ENCODE data around the gene MAP3K15.
A peak's percentile ranks its signal among the peaks of the same experiment; 100 is the strongest.

MAP3K15 gene, protein sequence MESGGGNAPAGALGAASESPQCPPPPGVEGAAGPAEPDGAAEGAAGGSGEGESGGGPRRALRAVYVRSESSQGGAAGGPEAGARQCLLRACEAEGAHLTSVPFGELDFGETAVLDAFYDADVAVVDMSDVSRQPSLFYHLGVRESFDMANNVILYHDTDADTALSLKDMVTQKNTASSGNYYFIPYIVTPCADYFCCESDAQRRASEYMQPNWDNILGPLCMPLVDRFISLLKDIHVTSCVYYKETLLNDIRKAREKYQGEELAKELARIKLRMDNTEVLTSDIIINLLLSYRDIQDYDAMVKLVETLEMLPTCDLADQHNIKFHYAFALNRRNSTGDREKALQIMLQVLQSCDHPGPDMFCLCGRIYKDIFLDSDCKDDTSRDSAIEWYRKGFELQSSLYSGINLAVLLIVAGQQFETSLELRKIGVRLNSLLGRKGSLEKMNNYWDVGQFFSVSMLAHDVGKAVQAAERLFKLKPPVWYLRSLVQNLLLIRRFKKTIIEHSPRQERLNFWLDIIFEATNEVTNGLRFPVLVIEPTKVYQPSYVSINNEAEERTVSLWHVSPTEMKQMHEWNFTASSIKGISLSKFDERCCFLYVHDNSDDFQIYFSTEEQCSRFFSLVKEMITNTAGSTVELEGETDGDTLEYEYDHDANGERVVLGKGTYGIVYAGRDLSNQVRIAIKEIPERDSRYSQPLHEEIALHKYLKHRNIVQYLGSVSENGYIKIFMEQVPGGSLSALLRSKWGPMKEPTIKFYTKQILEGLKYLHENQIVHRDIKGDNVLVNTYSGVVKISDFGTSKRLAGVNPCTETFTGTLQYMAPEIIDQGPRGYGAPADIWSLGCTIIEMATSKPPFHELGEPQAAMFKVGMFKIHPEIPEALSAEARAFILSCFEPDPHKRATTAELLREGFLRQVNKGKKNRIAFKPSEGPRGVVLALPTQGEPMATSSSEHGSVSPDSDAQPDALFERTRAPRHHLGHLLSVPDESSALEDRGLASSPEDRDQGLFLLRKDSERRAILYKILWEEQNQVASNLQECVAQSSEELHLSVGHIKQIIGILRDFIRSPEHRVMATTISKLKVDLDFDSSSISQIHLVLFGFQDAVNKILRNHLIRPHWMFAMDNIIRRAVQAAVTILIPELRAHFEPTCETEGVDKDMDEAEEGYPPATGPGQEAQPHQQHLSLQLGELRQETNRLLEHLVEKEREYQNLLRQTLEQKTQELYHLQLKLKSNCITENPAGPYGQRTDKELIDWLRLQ (N-terminal part only)
- 0 to 0.09 reads per million in 2 experiments for total RNA-seq

DNA sequence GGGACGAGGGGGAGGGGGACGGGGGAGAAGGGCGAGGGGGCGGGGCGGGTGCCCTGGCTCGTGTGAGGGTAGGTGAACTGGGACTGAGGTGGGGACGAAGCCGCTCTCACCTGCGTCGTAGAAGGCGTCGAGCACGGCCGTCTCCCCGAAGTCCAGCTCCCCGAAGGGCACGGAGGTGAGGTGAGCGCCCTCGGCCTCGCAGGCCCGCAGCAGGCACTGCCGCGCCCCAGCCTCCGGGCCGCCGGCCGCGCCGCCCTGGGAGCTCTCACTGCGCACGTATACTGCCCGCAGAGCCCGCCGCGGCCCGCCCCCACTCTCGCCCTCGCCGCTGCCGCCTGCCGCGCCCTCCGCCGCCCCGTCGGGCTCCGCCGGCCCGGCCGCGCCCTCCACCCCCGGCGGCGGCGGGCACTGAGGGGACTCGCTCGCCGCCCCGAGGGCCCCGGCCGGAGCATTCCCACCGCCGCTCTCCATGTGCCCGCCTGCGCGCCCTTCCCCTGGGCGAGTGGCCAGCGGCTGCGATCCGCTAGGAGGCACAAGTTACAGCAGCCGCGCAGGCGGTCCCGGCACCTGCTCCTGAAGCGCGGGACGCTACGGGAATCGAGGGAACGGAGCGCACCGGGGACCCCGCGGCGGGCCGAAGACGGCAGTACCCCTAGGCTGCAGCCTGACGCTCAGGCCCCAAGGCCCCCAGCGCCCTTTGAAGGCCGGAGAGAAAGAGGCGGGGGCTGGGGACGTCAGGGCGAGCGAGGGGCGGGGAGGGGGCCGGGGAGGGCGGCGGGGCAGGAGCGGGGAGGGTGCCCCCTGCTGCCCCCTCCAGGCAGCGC, at the start of gene MAP3K15:
Gene MAP3K15 (minus strand): TSS at position 718 of the 824 bp plus-strand sequence. CDS start 247 bp downstream, at position 471.
- DNase-seq (ENCODE audit: low read depth), result peak; percentile 5

DNA sequence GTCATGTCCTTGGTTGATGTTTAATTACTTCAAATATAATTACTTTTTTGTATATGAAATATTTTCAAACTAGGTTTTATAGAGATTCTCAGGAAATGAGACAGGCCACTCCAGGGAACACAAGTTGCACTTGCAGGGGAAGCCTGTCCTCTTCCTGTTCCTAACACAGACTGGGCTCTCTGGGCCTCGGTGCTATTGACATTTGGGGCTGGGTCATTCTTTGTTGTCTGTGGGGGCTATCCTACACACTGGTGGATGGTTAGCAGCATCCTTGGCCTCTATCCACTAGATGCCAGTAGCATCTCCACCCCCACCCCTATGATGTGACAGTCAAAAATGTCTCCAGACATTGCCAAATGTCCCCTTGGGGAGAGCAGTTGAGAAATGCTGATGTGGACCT, 49.3 kb upstream of the MAP3K15 start:
- DNase-seq (ENCODE audit: low read depth), result no peak

DNA sequence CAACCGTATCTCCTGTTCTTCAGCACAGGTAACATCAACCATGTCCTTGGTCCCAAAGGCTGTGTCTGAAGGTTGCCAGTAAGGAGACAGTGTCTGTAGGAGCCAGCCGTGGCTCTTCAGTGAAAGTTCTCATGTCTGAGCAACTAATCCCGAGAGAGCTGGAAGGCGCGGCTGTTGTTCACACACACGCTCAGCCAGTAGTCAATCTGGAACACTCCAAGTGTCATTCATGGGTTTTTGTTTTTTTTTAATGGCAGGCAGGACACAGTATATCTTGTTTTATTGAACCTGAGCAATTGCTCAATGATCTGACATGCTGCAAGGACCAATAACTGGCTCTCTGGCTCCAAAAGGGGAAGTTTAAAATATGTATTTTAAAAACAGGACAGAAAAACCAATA, 48.4 kb upstream of the MAP3K15 start:
- no peak for DNase-seq (ENCODE audit: low read depth)

DNA sequence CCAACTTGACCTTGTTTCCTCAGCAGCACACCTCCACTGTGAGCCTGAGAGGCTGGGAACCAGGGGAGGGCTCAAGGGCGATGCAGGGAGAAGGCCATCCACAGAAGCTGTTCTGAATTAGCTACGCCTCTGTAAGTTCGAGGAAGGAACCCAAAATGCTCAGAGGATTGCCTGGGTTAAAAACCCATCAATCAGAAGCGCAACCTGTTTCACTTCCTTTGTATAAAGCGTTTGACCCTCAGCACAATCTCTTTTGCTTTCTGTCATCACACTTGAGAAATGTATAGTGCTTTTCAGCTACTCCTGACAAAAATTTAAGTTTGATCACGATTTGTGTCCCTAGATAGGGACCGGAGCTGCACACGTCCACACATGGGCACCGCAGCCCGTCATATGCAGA, 48.0 kb upstream of the MAP3K15 start:
- DNase-seq (ENCODE audit: low read depth), result no peak

DNA sequence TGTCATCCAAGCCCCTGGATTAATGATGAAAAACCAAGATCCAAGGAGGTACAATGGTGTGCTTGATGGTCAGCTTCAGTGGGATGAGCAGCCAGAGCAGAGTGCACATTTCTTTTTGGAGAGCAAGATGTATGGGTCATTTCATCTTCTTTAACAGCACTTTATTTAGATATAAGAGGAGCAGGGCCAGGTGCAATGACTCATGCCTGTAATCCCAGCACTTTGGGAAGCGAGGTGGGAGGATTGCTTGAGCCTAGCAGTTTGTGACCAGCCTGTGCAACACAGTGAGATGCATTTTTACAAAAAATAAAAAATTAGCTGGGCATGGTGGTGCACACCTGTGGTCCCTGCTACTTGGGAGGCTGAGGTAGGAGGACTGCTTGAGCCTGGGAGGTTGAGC, 45.3 kb upstream of the MAP3K15 start:
- DNase-seq (ENCODE audit: low read depth), result no peak

DNA sequence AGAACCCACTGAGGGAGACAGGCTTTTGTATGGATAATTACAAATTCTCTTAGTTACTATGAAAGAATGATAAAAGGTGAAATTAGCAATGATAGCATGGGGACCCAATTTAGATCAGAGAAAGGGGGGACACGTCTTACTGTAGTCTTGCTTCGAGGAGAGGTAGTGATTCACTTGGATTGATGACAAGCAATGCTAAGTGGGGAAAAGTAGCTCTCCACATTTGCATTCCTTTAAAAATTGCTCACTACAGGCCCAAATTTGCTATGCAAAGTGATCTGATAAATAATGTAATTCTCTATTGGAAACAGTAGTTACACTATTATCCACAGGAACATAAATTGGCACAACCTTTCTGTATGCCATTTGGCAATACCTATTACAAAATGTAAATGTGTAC, 42.5 kb upstream of the MAP3K15 start:
- no peak for DNase-seq (ENCODE audit: low read depth)

GRCh38 chrX:19556202-19556601, 40.9 kb upstream of the MAP3K15 start:
- no peak for DNase-seq (ENCODE audit: low read depth)

GRCh38 chrX:19555683-19556082, 40.4 kb upstream of the MAP3K15 start:
- DNase-seq (ENCODE audit: low read depth), result no peak

DNA sequence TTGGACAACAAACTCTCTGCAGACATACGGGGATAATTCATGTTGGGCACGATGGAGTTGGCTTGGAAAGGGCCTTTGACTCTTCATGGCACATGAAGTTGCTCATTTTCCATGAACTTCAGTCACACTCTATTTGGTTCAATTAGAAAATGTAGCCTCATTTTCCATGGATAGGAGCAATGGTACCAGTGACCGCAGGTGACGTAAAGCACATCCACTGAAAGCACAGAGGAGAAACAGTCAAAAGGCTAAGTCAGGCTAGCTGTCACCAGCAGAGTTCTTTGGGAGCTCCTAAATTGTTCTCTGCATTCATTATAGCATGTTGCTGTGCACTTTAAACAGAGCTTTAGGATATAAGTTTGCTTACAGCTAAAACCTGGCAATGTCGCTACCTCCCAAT, 39.9 kb upstream of the MAP3K15 start:
- DNase-seq (ENCODE audit: low read depth), result no peak

GRCh38 chrX:19554786-19555185, 39.5 kb upstream of the MAP3K15 start:
- DNase-seq (ENCODE audit: low read depth), result no peak

DNA sequence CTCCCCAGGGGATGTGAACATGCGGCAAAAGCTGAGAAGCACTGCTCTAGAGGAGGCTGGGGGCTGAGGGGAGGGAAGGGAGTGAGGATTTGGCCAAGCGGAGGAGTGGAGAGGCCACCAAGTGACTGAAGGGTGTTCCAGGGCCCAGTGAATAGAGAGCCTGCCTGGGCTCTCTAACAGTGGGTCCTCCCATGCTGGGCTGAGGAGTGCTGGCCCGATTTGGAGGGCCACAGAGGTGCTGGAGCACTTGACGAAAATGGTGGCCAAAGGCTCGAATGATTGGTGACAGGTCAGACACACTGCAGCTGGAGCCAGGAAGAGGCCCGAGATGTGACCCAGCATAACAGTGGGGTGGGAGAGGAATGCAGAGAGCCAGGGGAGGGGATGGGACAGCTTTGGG, 37.5 kb upstream of the MAP3K15 start:
- no peak for DNase-seq (ENCODE audit: low read depth)

- no peak for DNase-seq (ENCODE audit: low read depth)
Measured at GRCh38 chrX:19549838-19550237, 34.5 kb upstream of the MAP3K15 start.

- DNase-seq (ENCODE audit: low read depth), result no peak
Measured at GRCh38 chrX:19548934-19549333, 33.6 kb upstream of the MAP3K15 start.

DNA sequence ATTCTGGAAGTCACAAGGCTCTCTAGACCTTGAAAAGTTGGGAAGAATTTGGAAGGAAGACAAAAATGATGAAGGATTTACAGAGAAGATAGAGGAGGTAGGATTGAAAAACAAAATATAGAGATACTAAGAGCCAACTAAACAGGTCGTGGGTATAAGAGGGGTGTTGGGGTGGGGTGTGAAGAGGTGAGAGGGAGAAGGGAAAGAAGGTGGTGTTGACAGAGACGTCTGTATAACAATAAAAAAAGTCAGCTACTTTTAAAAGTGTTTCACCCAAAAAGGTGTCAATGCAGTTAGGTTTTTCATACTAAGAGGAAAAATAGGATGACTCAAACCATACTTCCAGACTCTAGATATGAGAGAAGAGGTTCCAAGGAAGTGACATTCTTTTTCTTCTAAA, 33.0 kb upstream of the MAP3K15 start:
- DNase-seq (ENCODE audit: low read depth), result no peak

DNA sequence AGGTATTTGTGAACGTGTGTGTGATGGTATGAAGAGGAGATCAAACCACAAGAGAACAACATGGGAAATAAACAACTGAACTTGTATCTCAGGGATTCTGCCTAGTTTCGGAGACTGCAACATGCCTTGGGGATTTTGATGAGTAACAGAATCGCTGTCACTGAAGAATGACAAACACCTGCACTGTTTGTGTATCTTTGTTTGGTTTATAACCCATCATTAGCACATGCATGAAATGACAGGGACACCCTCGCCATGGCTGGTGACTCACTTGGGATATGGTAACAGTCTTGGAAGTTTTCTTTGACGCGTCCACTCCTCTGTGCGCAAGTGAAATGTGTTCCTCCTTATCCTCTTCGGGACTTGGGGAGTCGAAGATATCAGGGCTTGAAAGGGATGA, 30.3 kb upstream of the MAP3K15 start:
- no peak for DNase-seq (ENCODE audit: low read depth)

GRCh38 chrX:19544693-19545305, 29.5 kb upstream of the MAP3K15 start:
- peak; percentile 9 for DNase-seq (ENCODE audit: low read depth)

DNA sequence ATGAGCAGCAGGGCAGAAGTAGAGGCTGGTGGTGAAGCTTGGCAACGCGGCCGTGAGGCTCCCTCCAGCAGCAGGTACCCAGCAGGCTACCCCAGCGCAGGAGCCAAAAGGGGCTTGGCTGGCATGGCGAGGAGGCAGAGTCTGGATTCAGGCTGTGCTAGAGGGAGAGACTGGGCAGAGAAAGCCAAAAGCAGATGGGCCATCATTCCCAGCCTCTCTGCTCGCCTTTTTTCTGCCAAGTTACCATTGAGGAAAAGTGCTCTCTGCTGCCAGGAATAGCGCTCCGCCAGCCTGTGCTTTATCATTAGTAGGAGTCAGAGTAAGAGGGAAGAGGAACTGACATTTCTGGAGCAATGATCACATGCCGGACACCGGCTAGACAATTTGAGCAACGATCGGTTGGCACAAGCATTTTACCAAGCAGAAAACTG, 28.7 kb upstream of the MAP3K15 start:
- no peak for DNase-seq (ENCODE audit: low read depth)

- no peak for DNase-seq (ENCODE audit: low read depth)
Measured at GRCh38 chrX:19543020-19543715, 27.9 kb upstream of the MAP3K15 start.

DNA sequence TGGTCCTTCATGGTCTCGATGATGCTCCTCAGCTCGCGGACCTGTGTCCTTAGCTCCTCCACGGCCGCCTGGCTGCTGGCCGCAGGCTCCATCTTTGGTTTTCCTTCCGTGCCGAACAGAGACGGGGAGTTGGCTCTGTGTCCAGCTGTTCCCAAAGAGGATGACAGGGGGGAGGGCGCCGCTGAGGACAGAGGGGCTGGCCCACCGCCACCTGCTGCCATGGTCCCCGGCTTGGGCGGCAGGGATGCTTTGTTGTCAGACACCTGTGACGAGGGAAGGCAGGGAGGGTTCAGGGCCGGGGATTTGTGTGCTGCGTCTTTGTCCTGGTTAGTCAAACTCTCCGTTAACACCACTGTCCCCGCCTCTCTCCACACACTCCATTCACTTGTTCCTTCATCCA, 26.6 kb upstream of the MAP3K15 start:
- DNase-seq (ENCODE audit: low read depth), result no peak

GRCh38 chrX:19541196-19541595, 25.9 kb upstream of the MAP3K15 start:
- no peak for DNase-seq (ENCODE audit: low read depth)

Data from T follicular helper cell (primary cell).